Naive thymus-derived CD4-positive, alpha-beta T cell (primary cell): ENCODE measurements around the gene NARS2. TPM values are rescaled to one million over a fixed set of nuclear protein-coding genes. Genes with fewer than 3 reads are reported as not detected.
A peak's percentile ranks its signal among the peaks of the same experiment; 100 is the strongest.

Experiments
- ATAC-seq: fragments of 150-1000 bp; cut with Tn5 transposase; 2 replicates; pipeline ENCODE4 v1.10.0; 2021; ENCODE audit warnings: mild to moderate bottlenecking, moderate library complexity
- CTCF ChIA-PET: fragments of 350-600 bp; sonication (Branson Sonifier 250); formaldehyde crosslinking; loops from one replicate; lab custom pipeline; 2021; ENCODE audit warnings: antibody characterized with exemption; lab: Charles Lee
- POLR2A ChIA-PET: fragments of 350-600 bp; sonication (Branson Sonifier 250); formaldehyde crosslinking; loops from one replicate; lab custom pipeline; 2021; ENCODE audit warnings: antibody characterized with exemption, inconsistent platforms; lab: Charles Lee
- DNase-seq, 9 donors: peaks; one replicate each; pipeline versions ENCODE4 v3.0.0 to v3.0.0-alpha.2; 2020 to 2022; ENCODE audit warnings: mixed read lengths in 1 of 9
- H3K27ac ChIP-seq: one replicate; pipeline ENCODE4 v1.7.0; 2013; ENCODE audit warnings: mild to moderate bottlenecking, low read depth, low read length, moderate library complexity
- H3K27me3 ChIP-seq, 2 donors: one replicate each; pipeline ENCODE4 v1.7.0; 2013; ENCODE audit warnings: low read length in 2 of 2, mild to moderate bottlenecking in 2 of 2, moderate library complexity in 2 of 2; ENCODE audit not compliant: control insufficient read depth in 2 of 2, insufficient read depth in 2 of 2
- H3K36me3 ChIP-seq, 3 experiments: 1 replicate in 2 of 3; 2 replicates in 1 of 3; pipeline ENCODE4 v1.7.0; 2013; ENCODE audit warnings: low read length in 3 of 3, mild to moderate bottlenecking in 3 of 3, moderate library complexity in 1 of 3; ENCODE audit not compliant: insufficient read depth in 3 of 3, control insufficient read depth in 2 of 3
- H3K4me1 ChIP-seq, 2 donors: one replicate each; pipeline ENCODE4 v1.7.0; 2013; ENCODE audit warnings: low read length in 2 of 2, mild to moderate bottlenecking in 2 of 2, moderate library complexity in 1 of 2; ENCODE audit not compliant: control insufficient read depth in 2 of 2, insufficient read depth in 2 of 2
- H3K4me3 ChIP-seq: 2 replicates; pipeline ENCODE4 v1.7.0; 2013; ENCODE audit warnings: mild to moderate bottlenecking, low read length
- H3K9me3 ChIP-seq, 3 experiments: 1 replicate in 2 of 3; 2 replicates in 1 of 3; pipeline ENCODE4 v1.7.0; 2013; ENCODE audit warnings: low read length in 3 of 3; ENCODE audit not compliant: control insufficient read depth in 2 of 3
- H3K27ac Mint-ChIP-seq, 9 donors: one replicate each; pipeline ENCODE4 v1.8.0; 2020 to 2022; ENCODE audit warnings: mixed read lengths in 9 of 9, mild to moderate bottlenecking in 8 of 9, moderate library complexity in 5 of 9, inconsistent platforms in 2 of 9
- H3K27me3 Mint-ChIP-seq, 5 donors: one replicate each; pipeline ENCODE4 v1.8.0; 2021 to 2022; ENCODE audit warnings: mixed read lengths in 5 of 5, mild to moderate bottlenecking in 1 of 5
- H3K36me3 Mint-ChIP-seq, 5 donors: one replicate each; pipeline ENCODE4 v1.8.0; 2020 to 2022; ENCODE audit warnings: mixed read lengths in 5 of 5, mild to moderate bottlenecking in 3 of 5, inconsistent platforms in 1 of 5
- H3K4me1 Mint-ChIP-seq, 7 donors: one replicate each; pipeline ENCODE4 v1.8.0; 2020 to 2022; ENCODE audit warnings: mixed read lengths in 7 of 7, mild to moderate bottlenecking in 3 of 7, inconsistent platforms in 1 of 7
- H3K4me3 Mint-ChIP-seq, 10 donors: one replicate each; pipeline ENCODE4 v1.8.0; 2020 to 2022; ENCODE audit warnings: mild to moderate bottlenecking in 10 of 10, mixed read lengths in 10 of 10, moderate library complexity in 6 of 10, inconsistent platforms in 2 of 10
- H3K9me3 Mint-ChIP-seq, 11 donors: one replicate each; pipeline ENCODE4 v1.8.0; 2020 to 2022; ENCODE audit warnings: mixed read lengths in 11 of 11, mild to moderate bottlenecking in 4 of 11, inconsistent platforms in 1 of 11, moderate library complexity in 1 of 11
- intact Hi-C, 2 donors: fragments of 100-400 bp; cut with micrococcal nuclease; formaldehyde crosslinking; loops; one replicate each; pipeline ENCODE4 v1.15.1; 2023
- polyA plus RNA-seq, 2 donors: library from polyadenylated mRNA; unstranded; fragments of 300-500 nt; fragmentation: Illumina TruSeq; gene quantifications; one replicate each; pipeline ENCODE4 v1.2.3, GENCODE V29; 2021
- total RNA-seq, 6 experiments: library from RNA in 5 of 6; stranded (reverse) in 5 of 6; gene quantifications; 1 replicate in 5 of 6; 2 replicates in 1 of 6; pipeline ENCODE4 v1.2.3 and lab custom pipeline; 2021 to 2026

NARS2 gene
- total and polyA plus RNA-seq, 7 experiments from 2014 or later, result 9.3 to 21.5 (median 19.0) TPM

DNA sequence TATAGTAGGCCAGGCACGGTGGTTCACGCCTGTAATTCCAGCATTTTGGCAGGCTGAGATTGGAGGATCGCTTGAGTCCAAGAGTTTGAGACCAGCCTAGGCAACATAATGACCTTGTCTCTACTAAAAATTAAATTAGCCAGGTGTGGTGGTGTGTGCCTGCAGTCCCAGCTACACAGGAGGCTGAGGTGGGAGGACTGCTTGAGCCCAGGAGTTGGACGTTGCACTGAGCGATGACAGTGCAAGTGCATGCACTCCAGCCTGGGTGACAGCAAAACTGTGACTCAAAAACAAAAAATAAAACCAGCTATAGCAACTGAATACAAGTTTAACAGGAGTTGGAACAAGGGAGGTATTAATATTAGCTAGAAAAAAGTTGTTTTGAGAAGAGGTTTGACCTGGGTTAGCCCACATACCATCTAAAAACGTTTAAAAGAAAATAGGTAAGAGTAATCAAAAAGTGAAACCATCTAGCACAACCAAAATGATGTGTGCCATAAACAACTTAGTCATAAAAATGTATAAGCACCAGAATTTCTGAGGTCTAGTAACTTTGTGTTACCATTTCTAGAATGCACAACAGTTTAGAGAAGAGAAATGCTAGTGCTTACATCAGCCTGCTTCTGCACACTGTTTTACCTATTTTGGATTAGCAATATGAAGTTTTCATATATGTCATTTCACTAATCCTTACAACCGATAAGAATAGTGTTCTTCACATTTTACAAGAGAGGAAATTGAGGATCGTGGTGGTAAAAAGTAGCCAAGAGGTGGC, 26.5 kb downstream of the NARS2 start:
- CTCF ChIA-PET, result no interaction called here
- POLR2A ChIA-PET, result no interaction called here
- Mint-ChIP-seq H3K4me1 (peaks cover 0 to 18% (median 8%) of the 10 kb centered on the region in 7 donors), H3K4me3 (no peak overlapping the region), H3K36me3 (peaks cover 7 to 44% (median 22%) of the 10 kb centered on the region in 5 donors), H3K9me3 (peaks cover 0 to 5% (median 0%) of the 10 kb centered on the region in 11 donors), H3K27me3 (no peaks in the 10 kb centered on the region), H3K27ac (no peak overlapping the region)
- Histone ChIP-seq H3K9me3 (no peaks in the 10 kb centered on the region), H3K4me1 (no peaks in the 10 kb centered on the region), H3K4me3 (no peak overlapping the region), H3K36me3 (peaks cover 0 to 5% (median 0%) of the 10 kb centered on the region in 3 experiments), H3K27me3 (no peaks in the 10 kb centered on the region), H3K27ac (no peak overlapping the region)
- DNase-seq (no peak), ATAC-seq (no peak)
- intact Hi-C loops, result no loop called here

DNA sequence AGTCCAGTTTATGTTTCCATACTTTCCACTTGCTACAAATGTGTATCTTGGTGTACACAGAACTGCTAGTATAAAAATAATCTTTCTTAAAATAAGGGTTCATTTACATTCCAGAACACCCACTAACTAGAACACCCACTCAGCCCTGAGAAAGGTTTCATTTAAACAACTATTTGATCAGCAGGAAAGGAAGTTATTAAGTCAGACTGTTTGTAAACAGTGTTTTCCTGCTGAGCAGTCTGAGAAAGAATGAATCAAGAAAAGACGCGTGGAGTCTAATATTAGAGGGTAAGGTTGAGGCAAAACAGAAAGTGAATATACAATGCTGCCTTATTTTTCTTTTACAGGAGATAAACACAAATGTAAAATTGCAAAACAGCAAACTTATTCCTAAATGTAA, 32.7 kb downstream of the NARS2 start:
- Mint-ChIP-seq H3K9me3 (peaks cover 0 to 2% (median 0%) of the 10 kb centered on the region in 11 donors), H3K4me1 (peaks cover 0 to 18% (median 14%) of the 10 kb centered on the region in 7 donors), H3K27ac (peak overlapping the region in 1 of 9 donors; percentile 60), H3K36me3 (peaks cover 10 to 53% (median 31%) of the 10 kb centered on the region in 5 donors), H3K4me3 (no peak overlapping the region), H3K27me3 (no peaks in the 10 kb centered on the region)
- H3K36me3 ChIP-seq, result peaks cover 0 to 5% (median 0%) of the 10 kb centered on the region in 3 experiments
- H3K4me1 ChIP-seq, result no peaks in the 10 kb centered on the region
- H3K4me3 ChIP-seq, result no peak overlapping the region
- no peak overlapping the region for H3K27ac ChIP-seq
- ATAC-seq (no peak), DNase-seq (no peak)
- intact Hi-C loops, result no loop called here
- H3K9me3 ChIP-seq, result no peaks in the 10 kb centered on the region
- ChIA-PET CTCF (no interaction called here), POLR2A (no interaction called here)
- no peaks in the 10 kb centered on the region for H3K27me3 ChIP-seq

DNA sequence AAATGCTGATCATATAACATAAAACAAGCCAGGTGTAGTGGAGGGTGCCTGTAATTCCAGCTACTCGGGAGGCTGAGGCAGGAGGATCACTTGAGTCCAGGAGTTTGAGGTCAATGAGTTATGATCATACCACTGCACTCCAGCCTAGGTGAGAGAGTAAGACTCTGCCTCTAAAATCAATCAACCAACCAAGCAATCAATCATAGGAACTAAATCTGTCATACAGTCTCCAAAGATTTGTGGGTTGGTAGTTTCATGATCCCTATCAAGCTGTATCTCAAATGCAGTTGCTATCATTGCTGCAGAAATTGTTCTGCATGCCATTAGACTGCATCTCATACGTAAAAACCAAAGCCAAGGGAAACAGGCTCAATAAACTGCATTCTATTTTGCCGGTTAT, 33.1 kb downstream of the NARS2 start:
- ChIA-PET POLR2A (no interaction called here), CTCF (no interaction called here)
- no peak overlapping the region for H3K4me3 Mint-ChIP-seq
- ATAC-seq (no peak), DNase-seq (no peak)
- Histone ChIP-seq H3K9me3 (no peaks in the 10 kb centered on the region), H3K36me3 (peaks cover 0 to 5% (median 0%) of the 10 kb centered on the region in 3 experiments), H3K4me3 (no peak overlapping the region), H3K27me3 (no peaks in the 10 kb centered on the region), H3K27ac (no peak overlapping the region), H3K4me1 (no peaks in the 10 kb centered on the region)
- peaks cover 10 to 51% (median 33%) of the 10 kb centered on the region in 5 donors for H3K36me3 Mint-ChIP-seq
- H3K4me1 Mint-ChIP-seq, result peaks cover 0 to 21% (median 14%) of the 10 kb centered on the region in 7 donors
- H3K9me3 Mint-ChIP-seq, result peaks cover 0 to 2% (median 0%) of the 10 kb centered on the region in 11 donors
- no peak overlapping the region for H3K27ac Mint-ChIP-seq
- no peaks in the 10 kb centered on the region for H3K27me3 Mint-ChIP-seq
- intact Hi-C loops, result no loop called here

DNA sequence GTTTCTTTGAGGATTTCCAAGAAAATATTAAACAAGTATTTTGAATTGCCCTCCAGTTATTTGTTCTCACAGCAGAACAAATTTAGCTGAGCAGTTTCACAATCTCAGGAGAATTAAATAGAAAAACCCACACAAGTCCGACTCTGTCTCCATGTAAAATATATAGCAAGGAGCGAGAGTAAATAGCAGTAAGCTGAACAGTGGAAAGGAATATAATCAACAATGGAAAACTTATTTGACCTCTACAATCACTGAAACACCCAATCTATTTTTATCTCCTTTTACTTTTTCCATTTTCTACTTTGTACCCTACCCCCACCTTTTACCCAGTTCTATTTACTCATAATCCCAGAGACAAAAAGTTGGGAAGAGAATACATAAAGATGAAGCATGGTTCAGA, 34.4 kb downstream of the NARS2 start:
- Mint-ChIP-seq H3K4me3 (no peak overlapping the region), H3K27me3 (no peaks in the 10 kb centered on the region), H3K4me1 (peaks cover 0 to 18% (median 14%) of the 10 kb centered on the region in 7 donors), H3K9me3 (peaks cover 0 to 2% (median 0%) of the 10 kb centered on the region in 11 donors), H3K27ac (no peak overlapping the region), H3K36me3 (peaks cover 10 to 40% (median 29%) of the 10 kb centered on the region in 5 donors)
- ChIA-PET CTCF (no interaction called here), POLR2A (no interaction called here)
- H3K27me3 ChIP-seq, result no peaks in the 10 kb centered on the region
- no peaks in the 10 kb centered on the region for H3K9me3 ChIP-seq
- peaks cover 0 to 5% (median 0%) of the 10 kb centered on the region in 3 experiments for H3K36me3 ChIP-seq
- H3K27ac ChIP-seq, result no peak overlapping the region
- ATAC-seq (no peak), DNase-seq (no peak)
- H3K4me3 ChIP-seq, result no peak overlapping the region
- H3K4me1 ChIP-seq, result no peaks in the 10 kb centered on the region
- intact Hi-C loops, result no loop called here

DNA sequence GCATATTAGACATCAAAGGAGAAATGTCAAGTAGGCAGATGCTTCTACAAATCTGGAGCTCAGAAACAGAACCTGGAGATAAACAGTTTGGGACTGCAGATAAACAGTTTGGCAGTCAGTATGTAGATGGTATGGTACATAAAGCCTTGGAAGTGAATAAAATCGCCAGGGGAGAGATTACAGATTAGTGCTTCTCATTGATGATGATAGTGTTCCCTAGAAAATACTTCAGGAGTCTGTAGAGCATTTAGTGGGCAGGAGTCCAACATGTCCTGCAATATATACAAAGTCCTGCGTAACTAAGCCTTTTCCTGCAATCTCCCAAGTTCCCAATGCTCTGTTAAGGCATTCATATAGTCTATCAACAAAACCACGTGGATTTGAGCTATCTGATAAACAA, 35.2 kb downstream of the NARS2 start:
- Histone ChIP-seq H3K27ac (no peak overlapping the region), H3K27me3 (no peaks in the 10 kb centered on the region), H3K4me1 (no peaks in the 10 kb centered on the region), H3K9me3 (no peaks in the 10 kb centered on the region), H3K36me3 (peaks cover 0 to 5% (median 0%) of the 10 kb centered on the region in 3 experiments), H3K4me3 (no peak overlapping the region)
- Mint-ChIP-seq H3K27me3 (no peaks in the 10 kb centered on the region), H3K36me3 (peaks cover 10 to 40% (median 26%) of the 10 kb centered on the region in 5 donors), H3K4me3 (no peak overlapping the region), H3K4me1 (peaks cover 0 to 18% (median 12%) of the 10 kb centered on the region in 7 donors), H3K27ac (no peak overlapping the region), H3K9me3 (peaks cover 0 to 2% (median 0%) of the 10 kb centered on the region in 11 donors)
- ATAC-seq (no peak), DNase-seq (no peak)
- ChIA-PET POLR2A (no interaction called here), CTCF (no interaction called here)
- intact Hi-C loops, result no loop called here

GRCh38 chr11:78536933-78537332, 37.7 kb downstream of the NARS2 start:
- H3K36me3 ChIP-seq, result peaks cover 0 to 5% (median 0%) of the 10 kb centered on the region in 3 experiments
- H3K27ac ChIP-seq, result no peak overlapping the region
- H3K4me1 Mint-ChIP-seq, result peaks cover 0 to 16% (median 6%) of the 10 kb centered on the region in 7 donors
- ATAC-seq (no peak), DNase-seq (no peak)
- no peaks in the 10 kb centered on the region for H3K4me1 ChIP-seq
- H3K27me3 Mint-ChIP-seq, result no peaks in the 10 kb centered on the region
- no peak overlapping the region for H3K4me3 ChIP-seq
- no peaks in the 10 kb centered on the region for H3K9me3 ChIP-seq
- CTCF ChIA-PET, result interaction anchor here (0.9 kb wide), 1 partner anchor 38 kb away, joined by 3 read pairs; the partner anchor contains the start of gene NARS2
- H3K9me3 Mint-ChIP-seq, result no peaks in the 10 kb centered on the region
- no peaks in the 10 kb centered on the region for H3K27me3 ChIP-seq
- intact Hi-C loops, result no loop called here
- POLR2A ChIA-PET, result no interaction called here
- H3K36me3 Mint-ChIP-seq, result peaks cover 10 to 37% (median 26%) of the 10 kb centered on the region in 5 donors
- no peak overlapping the region for H3K27ac Mint-ChIP-seq
- no peak overlapping the region for H3K4me3 Mint-ChIP-seq
